HepG2 (cell line): ENCODE results near the gene NRSN2. TPM values are rescaled to one million over a fixed set of nuclear protein-coding genes. Genes with fewer than 3 reads are reported as not detected.

Source experiments
- ARNT ChIP-seq: fragments of 450-650 bp; IDR thresholded peaks from 2 replicates; pipeline ENCODE4 v1.6.1; 2017
- CEBPZ ChIP-seq: IDR thresholded peaks from 2 replicates; pipeline ENCODE4 v1.6.1; 2012; ENCODE audit warnings: low read length, improper control_type of control experiment
- ELF1 ChIP-seq: sonication (generic); formaldehyde crosslinking; IDR thresholded peaks from 2 replicates; pipeline ENCODE4 v1.4.0; 2020; ENCODE audit warnings: missing genetic modification reagents
- HOMEZ ChIP-seq: IDR thresholded peaks from 2 replicates; pipeline ENCODE4 v1.6.1; 2016; ENCODE audit warnings: low read depth
- KDM5B ChIP-seq: sonication (generic); formaldehyde crosslinking; IDR thresholded peaks from 2 replicates; pipeline ENCODE4 v1.4.0; 2020; ENCODE audit warnings: missing genetic modification reagents, mild to moderate bottlenecking, borderline replicate concordance
- KLF13 ChIP-seq: sonication (generic); formaldehyde crosslinking; IDR thresholded peaks from 2 replicates; pipeline ENCODE4 v1.4.0; 2020; ENCODE audit warnings: mild to moderate bottlenecking, missing genetic modification reagents
- MZF1 ChIP-seq: sonication (generic); formaldehyde crosslinking; IDR thresholded peaks from 2 replicates; pipeline ENCODE4 v1.8.1; 2023; ENCODE audit warnings: mild to moderate bottlenecking, missing genetic modification reagents, borderline replicate concordance
- NFAT5 ChIP-seq: sonication (generic); formaldehyde crosslinking; IDR thresholded peaks from 2 replicates; pipeline ENCODE4 v1.4.0; 2020; ENCODE audit warnings: missing genetic modification reagents
- RAD51 ChIP-seq: fragments of 450-650 bp; IDR thresholded peaks from 2 replicates; pipeline ENCODE4 v1.6.1; 2016; ENCODE audit warnings: borderline replicate concordance
- SRSF9 ChIP-seq: fragments of 200-400 bp; formaldehyde crosslinking; IDR thresholded peaks from 2 replicates; pipeline ENCODE4 v1.6.1; 2018; ENCODE audit warnings: borderline replicate concordance, mild to moderate bottlenecking, low read depth, low read length; ENCODE audit not compliant: insufficient read depth, poor library complexity, severe bottlenecking
- SRY ChIP-seq: sonication (generic); formaldehyde crosslinking; IDR thresholded peaks from 2 replicates; pipeline ENCODE4 v1.8.0; 2022; ENCODE audit warnings: mild to moderate bottlenecking, missing genetic modification reagents
- ZBTB20 ChIP-seq: sonication (generic); formaldehyde crosslinking; IDR thresholded peaks from 2 replicates; pipeline ENCODE4 v1.8.1; 2023; ENCODE audit warnings: missing genetic modification reagents, low read depth, mild to moderate bottlenecking, borderline replicate concordance
- ZBTB21 ChIP-seq: sonication (generic); formaldehyde crosslinking; IDR thresholded peaks from 2 replicates; pipeline ENCODE4 v1.4.0; 2020; ENCODE audit warnings: missing genetic modification reagents
- ZFYVE20 ChIP-seq: sonication (generic); formaldehyde crosslinking; IDR thresholded peaks from 2 replicates; pipeline ENCODE4 v1.8.0; 2023; ENCODE audit warnings: low read depth, mild to moderate bottlenecking, moderate library complexity, missing genetic modification reagents, borderline replicate concordance
- ZNF317 ChIP-seq: sonication (generic); formaldehyde crosslinking; IDR thresholded peaks from 2 replicates; pipeline ENCODE4 v1.5.0; 2020; ENCODE audit warnings: mild to moderate bottlenecking, missing genetic modification reagents
- ZNF343 ChIP-seq: sonication (generic); formaldehyde crosslinking; IDR thresholded peaks from 2 replicates; pipeline ENCODE4 v1.4.0; 2020; ENCODE audit warnings: mild to moderate bottlenecking, missing genetic modification reagents
- ZNF460 ChIP-seq: sonication (generic); formaldehyde crosslinking; IDR thresholded peaks from 2 replicates; pipeline ENCODE4 v1.5.1; 2020; ENCODE audit warnings: missing genetic modification reagents, mild to moderate bottlenecking, borderline replicate concordance
- ZNF644 ChIP-seq: IDR thresholded peaks from 2 replicates; pipeline ENCODE4 v1.6.1; 2016; ENCODE audit warnings: low read depth
- ZNF678 ChIP-seq: sonication (generic); formaldehyde crosslinking; IDR thresholded peaks from 2 replicates; pipeline ENCODE4 v1.4.0; 2020; ENCODE audit warnings: mild to moderate bottlenecking, missing genetic modification reagents
- ZNF776 ChIP-seq: sonication (generic); formaldehyde crosslinking; IDR thresholded peaks from 2 replicates; pipeline ENCODE4 v1.4.0; 2020; ENCODE audit warnings: mild to moderate bottlenecking, missing genetic modification reagents
- polyA plus RNA-seq, 8 experiments: library from polyadenylated mRNA; depleted of rRNA in 3 of 8; stranded (reverse) in 7 of 8; unstranded in 1 of 8; fragments of >200 nt; fragmentation: Illumina TruSeq in 4 of 8; extraction: Trizol in 4 of 8; gene quantifications; 2 replicates each; pipeline versions ENCODE4 v1.2.1 to v1.2.3, GENCODE V29; 2011 to 2016; ENCODE audit warnings: low read depth in 4 of 8, missing spikeins in 1 of 8, mixed read lengths in 1 of 8; ENCODE audit not compliant: insufficient read depth in 1 of 8
- total RNA-seq, 5 experiments: library from RNA; depleted of rRNA; stranded (reverse); fragments of >200 nt; fragmentation: Illumina TruSeq; extraction: Trizol; gene quantifications; 2 replicates each; pipeline ENCODE4 v1.2.3, GENCODE V29; 2016; ENCODE audit warnings: low read depth in 1 of 5

NRSN2 gene
- total and polyA plus RNA-seq, 2 of the 13 experiments (the other 11 are each of a cell fraction or from before 2014, with no cell fraction given): 32.3 to 49.4 TPM

GRCh38 chr20:328027-328974, 18.6 kb upstream of the NRSN2 start (continued):
- TF ChIP-seq NFAT5 (CRISPR knock-in tag) (no peak), ZNF460 (CRISPR knock-in tag) (no peak), ARNT (no peak), SRY (CRISPR knock-in tag) (no peak), RAD51 (no peak), ZNF678 (CRISPR knock-in tag) (no peak), ZNF776 (CRISPR knock-in tag) (no peak), HOMEZ (no peak), CEBPZ (no peak), ZNF317 (CRISPR knock-in tag) (no peak), ZNF644 (CRISPR knock-in tag) (no peak), ELF1 (CRISPR knock-in tag) (no peak), KLF13 (no peak), MZF1 (CRISPR knock-in tag) (no peak), ZBTB20 (CRISPR knock-in tag) (no peak), ZFYVE20 (CRISPR knock-in tag) (no peak), ZNF343 (CRISPR knock-in tag) (no peak), ZBTB21 (CRISPR knock-in tag) (no peak), KDM5B (CRISPR knock-in tag) (no peak), SRSF9 (no peak)
